ENCODE data around the gene ITPKA.
A peak's percentile ranks its signal among the peaks of the same experiment; 100 is the strongest.

Gene ITPKA

GRCh38 chr15:41490355-41490754 is 3.3 kb upstream of the ITPKA start:
- no peak overlapping the region for H3K4me3 ChIP-seq (ENCODE audit: low read depth, low read length)
- TF ChIP-seq CTCF (conservative IDR thresholded peaks at IDR 0.05; ENCODE audit: low read depth, low read length), result no peak
- peak; percentile 96 for DNase-seq (ENCODE audit: low read depth)

DNA sequence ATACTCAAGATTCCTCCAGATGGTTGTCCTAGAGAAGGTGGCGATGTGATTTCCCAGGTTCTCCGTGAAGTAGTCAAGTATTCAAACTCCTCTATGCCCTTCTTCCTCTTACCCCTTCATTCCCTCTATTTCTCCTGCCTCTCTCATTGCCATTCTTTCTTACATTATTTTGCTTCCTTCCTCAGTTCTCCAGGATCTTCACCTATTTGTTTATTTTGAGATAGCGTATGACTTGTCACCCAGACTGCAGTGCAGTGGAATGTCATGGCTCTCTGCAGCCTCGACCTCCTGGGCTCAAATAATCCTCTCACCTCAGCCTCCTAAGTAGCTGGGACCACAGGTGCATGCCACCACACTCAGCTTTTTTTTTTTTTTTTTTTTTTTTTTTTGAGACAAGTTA is 1.8 kb upstream of the ITPKA start:
- H3K4me3 ChIP-seq (ENCODE audit: low read depth, low read length), result no peak overlapping the region
- DNase-seq (ENCODE audit: low read depth), result no peak
- no peak for TF ChIP-seq CTCF (conservative IDR thresholded peaks at IDR 0.05; ENCODE audit: low read depth, low read length)

DNA sequence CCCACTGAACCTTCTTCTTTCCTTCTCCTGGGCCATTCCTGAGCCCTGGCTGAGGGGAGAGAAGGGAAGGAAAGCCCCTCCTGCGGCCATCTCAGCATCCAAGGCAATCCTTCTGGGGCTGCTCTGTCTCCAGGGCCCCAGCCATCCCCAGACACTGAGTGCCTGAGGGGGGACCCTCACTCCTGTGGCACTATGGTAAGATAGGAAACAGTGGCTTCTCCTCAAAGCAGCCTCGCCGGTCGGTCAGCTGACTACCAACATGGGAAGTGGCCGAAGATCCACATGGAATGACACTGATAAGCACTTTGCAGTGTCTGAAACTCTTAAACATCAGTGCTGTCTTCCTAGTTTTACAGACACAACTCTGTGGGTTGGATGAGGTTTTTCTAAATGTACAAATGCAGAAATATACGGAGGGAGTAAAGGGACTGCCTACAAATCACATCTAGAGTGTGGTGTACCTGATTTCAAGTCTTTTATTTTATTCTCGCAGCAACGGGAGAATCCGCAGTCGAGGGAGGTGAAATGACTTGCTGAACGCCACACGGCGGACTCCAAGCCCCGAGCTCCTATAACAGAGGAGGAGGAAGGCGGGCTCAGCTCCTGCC is 973 bp upstream of the ITPKA start:
- H3K4me3 ChIP-seq (ENCODE audit: low read depth, low read length), result peak overlapping the region; percentile 61
- peak; percentile 38 for DNase-seq (ENCODE audit: low read depth)

GRCh38 chr15:41493902-41494189 is 172 bp downstream of the ITPKA start:
- peak overlapping the region; percentile 61 for H3K4me3 ChIP-seq (ENCODE audit: low read depth, low read length)
- no peak for DNase-seq (ENCODE audit: low read depth)
- no peak for TF ChIP-seq CTCF (conservative IDR thresholded peaks at IDR 0.05; ENCODE audit: low read depth, low read length)

More for the DNA sequence above, 973 bp upstream of the ITPKA start:
- TF ChIP-seq CTCF (conservative IDR thresholded peaks at IDR 0.05; ENCODE audit: low read depth, low read length), result no peak

DNA sequence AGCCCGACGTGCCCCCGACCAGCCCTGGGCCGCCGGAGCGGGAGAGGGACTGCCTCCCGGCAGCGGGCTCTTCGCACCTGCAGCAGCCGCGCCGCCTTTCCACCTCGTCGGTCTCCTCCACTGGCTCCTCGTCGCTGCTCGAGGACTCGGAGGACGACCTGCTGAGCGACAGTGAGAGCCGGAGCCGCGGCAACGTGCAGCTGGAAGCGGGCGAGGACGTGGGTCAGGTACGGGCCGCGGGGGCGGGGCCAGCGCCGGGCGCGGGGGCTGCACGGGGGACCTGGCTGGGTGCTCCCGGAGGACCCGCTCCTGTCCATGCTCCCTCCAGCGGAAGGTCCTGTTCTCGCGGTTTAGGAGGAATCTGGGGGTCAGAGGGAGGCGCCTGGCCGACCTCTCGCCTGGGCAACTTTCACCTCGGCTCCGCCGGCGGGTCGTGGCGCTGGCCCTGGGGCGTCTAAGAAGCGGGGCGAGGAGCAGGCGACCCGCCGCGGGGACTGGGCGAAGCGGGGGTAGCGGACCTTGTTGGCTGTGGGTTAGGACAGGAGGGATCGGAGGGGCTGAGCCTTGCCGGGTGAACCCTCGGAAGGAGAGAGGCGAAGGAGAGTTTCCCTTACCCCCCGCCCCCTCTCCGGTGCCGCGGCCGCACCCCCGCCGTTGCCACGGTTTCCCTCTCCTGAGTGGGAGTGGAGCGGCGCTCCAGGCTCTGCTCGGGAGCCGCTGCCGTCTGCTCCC is 682 bp downstream of the ITPKA start:
- no peak for DNase-seq (ENCODE audit: low read depth)
- TF ChIP-seq CTCF (conservative IDR thresholded peaks at IDR 0.05; ENCODE audit: low read depth, low read length), result no peak
- H3K4me3 ChIP-seq (ENCODE audit: low read depth, low read length), result peak overlapping the region; percentile 61

GRCh38 chr15:41494922-41495735 is 1.5 kb downstream of the ITPKA start:
- DNase-seq (ENCODE audit: low read depth), result no peak
- TF ChIP-seq CTCF (conservative IDR thresholded peaks at IDR 0.05; ENCODE audit: low read depth, low read length), result no peak
- peak overlapping the region; percentile 5 for H3K4me3 ChIP-seq (ENCODE audit: low read depth, low read length)
